NCI-H146 treated with DMSO at 0.1 percent for 48 hours (cell line): Measurements from ENCODE around the gene ATXN7.

Experiments
- DNase-seq: peaks from one replicate; lab custom pipeline; 2025; ENCODE audit not compliant: unreplicated experiment; lab: John Stamatoyannopoulos, UW

The ATXN7 gene

GRCh38 chr3:63862804-63863149, 890 bp upstream of the ATXN7 start:
- DNase-seq: no peak

- DNase-seq: no peak
Measured at GRCh38 chr3:63864008-63864964, 619 bp downstream of the ATXN7 start.

GRCh38 chr3:63864965-63865327, 1.3 kb downstream of the ATXN7 start:
- DNase-seq: no peak

GRCh38 chr3:63867225-63867624, 3.6 kb downstream of the ATXN7 start:
- DNase-seq: no peak

- no peak for DNase-seq
Measured at GRCh38 chr3:63869940-63870614, 6.4 kb downstream of the ATXN7 start.

GRCh38 chr3:63870615-63871005, 6.9 kb downstream of the ATXN7 start:
- no peak for DNase-seq

GRCh38 chr3:63872135-63872924, 8.7 kb downstream of the ATXN7 start:
- DNase-seq: no peak

- DNase-seq: no peak
Measured at GRCh38 chr3:63874769-63875168, 11.1 kb downstream of the ATXN7 start.

GRCh38 chr3:63875510-63875909, 11.8 kb downstream of the ATXN7 start:
- DNase-seq: no peak

- no peak for DNase-seq
Measured at GRCh38 chr3:63876260-63876659, 12.6 kb downstream of the ATXN7 start.

- no peak for DNase-seq
Measured at GRCh38 chr3:63877737-63878393, 14.2 kb downstream of the ATXN7 start.

GRCh38 chr3:63878394-63879060, 14.9 kb downstream of the ATXN7 start:
- DNase-seq: no peak

GRCh38 chr3:63880653-63881052, 17.0 kb downstream of the ATXN7 start:
- no peak for DNase-seq

- no peak for DNase-seq
Measured at GRCh38 chr3:63886858-63887257, 23.2 kb downstream of the ATXN7 start.

GRCh38 chr3:63891518-63891917, 27.9 kb downstream of the ATXN7 start:
- no peak for DNase-seq

GRCh38 chr3:63892773-63893352, 29.2 kb downstream of the ATXN7 start:
- DNase-seq: no peak

- no peak for DNase-seq
Measured at GRCh38 chr3:63895422-63896189, 31.9 kb downstream of the ATXN7 start.

GRCh38 chr3:63896332-63897030, 32.8 kb downstream of the ATXN7 start:
- DNase-seq: no peak

GRCh38 chr3:63900010-63900409, 36.3 kb downstream of the ATXN7 start:
- DNase-seq: no peak
